Liver (tissue), 3 donors: ENCODE measurements around the gene TNXB.
"Not testable (repeated sequence)": the region's sequence is repeated elsewhere in the genome, so short reads cannot be mapped to it uniquely, and the experiment has no call there.

Experiments
- CTCF ChIP-seq: fragments of 150-350 bp; IDR thresholded peaks from 2 replicates; pipeline ENCODE4 v1.5.1; 2017; ENCODE audit warnings: improper control_type of control experiment, low read depth, low read length; ENCODE audit not compliant: missing input control
- FOXA2 ChIP-seq: IDR thresholded peaks from 2 replicates; pipeline ENCODE4 v1.6.1; 2016; ENCODE audit warnings: antibody characterized with exemption
- JUND ChIP-seq, 2 donors: IDR thresholded peaks; 2 replicates each; pipeline ENCODE4 v1.6.1; 2016; ENCODE audit warnings: antibody characterized with exemption in 2 of 2
- NR2F2 ChIP-seq: IDR thresholded peaks from 2 replicates; pipeline ENCODE4 v1.6.1; 2016; ENCODE audit warnings: antibody characterized with exemption
- RAD21 ChIP-seq, 2 donors: IDR thresholded peaks; 2 replicates each; pipeline ENCODE4 v1.6.1; 2016; ENCODE audit warnings: antibody characterized with exemption in 2 of 2, mild to moderate bottlenecking in 2 of 2
- SP1 ChIP-seq: IDR thresholded peaks from 2 replicates; pipeline ENCODE4 v1.6.1; 2018; ENCODE audit warnings: antibody characterized with exemption, mild to moderate bottlenecking
- TAF1 ChIP-seq: conservative IDR thresholded peaks from 2 replicates; pipeline ENCODE4 v1.6.1; 2016; ENCODE audit warnings: antibody characterized with exemption, mild to moderate bottlenecking
- YY1 ChIP-seq: IDR thresholded peaks from 2 replicates; pipeline ENCODE4 v1.6.1; 2016; ENCODE audit warnings: antibody characterized with exemption, mild to moderate bottlenecking
- TF ChIP-seq, protein P1 (sequence below): IDR thresholded peaks from 2 replicates; pipeline ENCODE4 v1.6.1; 2016; ENCODE audit warnings: antibody characterized with exemption, mild to moderate bottlenecking
- donor health status: healthy.
- donor health status: healthy.

DNA sequence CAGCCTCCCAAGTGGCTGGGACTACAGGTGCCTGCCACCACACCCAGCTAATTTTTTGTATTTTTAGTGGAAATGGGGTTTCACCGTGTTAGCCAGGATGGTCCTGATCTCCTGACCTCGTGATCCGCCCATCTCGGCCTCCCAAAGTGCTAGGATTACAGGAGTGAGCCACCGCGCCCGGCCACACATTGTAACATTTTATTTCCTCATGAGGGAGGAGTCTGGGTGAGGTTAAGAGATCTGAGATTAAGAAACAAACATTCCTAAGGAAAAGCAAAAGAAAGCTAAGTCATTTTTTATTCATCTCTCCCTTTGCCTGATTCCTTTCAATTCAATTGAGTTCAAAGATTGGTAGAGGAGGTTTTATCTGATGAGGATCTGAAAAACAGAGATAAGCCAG is 35.1 kb upstream of the TNXB start:
- not testable (repeated sequence) for TF ChIP-seq SP1; CTCF; FOXA2; YY1; JUND (IDR thresholded peaks at IDR 0.05); TAF1; RAD21 (IDR thresholded peaks at IDR 0.05); NR2F2
- TF ChIP-seq, protein P1, sequence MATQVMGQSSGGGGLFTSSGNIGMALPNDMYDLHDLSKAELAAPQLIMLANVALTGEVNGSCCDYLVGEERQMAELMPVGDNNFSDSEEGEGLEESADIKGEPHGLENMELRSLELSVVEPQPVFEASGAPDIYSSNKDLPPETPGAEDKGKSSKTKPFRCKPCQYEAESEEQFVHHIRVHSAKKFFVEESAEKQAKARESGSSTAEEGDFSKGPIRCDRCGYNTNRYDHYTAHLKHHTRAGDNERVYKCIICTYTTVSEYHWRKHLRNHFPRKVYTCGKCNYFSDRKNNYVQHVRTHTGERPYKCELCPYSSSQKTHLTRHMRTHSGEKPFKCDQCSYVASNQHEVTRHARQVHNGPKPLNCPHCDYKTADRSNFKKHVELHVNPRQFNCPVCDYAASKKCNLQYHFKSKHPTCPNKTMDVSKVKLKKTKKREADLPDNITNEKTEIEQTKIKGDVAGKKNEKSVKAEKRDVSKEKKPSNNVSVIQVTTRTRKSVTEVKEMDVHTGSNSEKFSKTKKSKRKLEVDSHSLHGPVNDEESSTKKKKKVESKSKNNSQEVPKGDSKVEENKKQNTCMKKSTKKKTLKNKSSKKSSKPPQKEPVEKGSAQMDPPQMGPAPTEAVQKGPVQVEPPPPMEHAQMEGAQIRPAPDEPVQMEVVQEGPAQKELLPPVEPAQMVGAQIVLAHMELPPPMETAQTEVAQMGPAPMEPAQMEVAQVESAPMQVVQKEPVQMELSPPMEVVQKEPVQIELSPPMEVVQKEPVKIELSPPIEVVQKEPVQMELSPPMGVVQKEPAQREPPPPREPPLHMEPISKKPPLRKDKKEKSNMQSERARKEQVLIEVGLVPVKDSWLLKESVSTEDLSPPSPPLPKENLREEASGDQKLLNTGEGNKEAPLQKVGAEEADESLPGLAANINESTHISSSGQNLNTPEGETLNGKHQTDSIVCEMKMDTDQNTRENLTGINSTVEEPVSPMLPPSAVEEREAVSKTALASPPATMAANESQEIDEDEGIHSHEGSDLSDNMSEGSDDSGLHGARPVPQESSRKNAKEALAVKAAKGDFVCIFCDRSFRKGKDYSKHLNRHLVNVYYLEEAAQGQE, result not testable (repeated sequence)
